Astrocyte (in vitro differentiated cells and primary cell): ENCODE measurements around the gene TEDC1.

Experiments used
- CTCF ChIP-seq: IDR thresholded peaks from 2 replicates; pipeline ENCODE4 v1.5.1; 2011; ENCODE audit warnings: low read depth, mild to moderate bottlenecking, inconsistent platforms, low read length, moderate library complexity; ENCODE audit not compliant: insufficient read depth
- EZH2 ChIP-seq: IDR thresholded peaks from 2 replicates; pipeline ENCODE4 v1.6.1; 2012; ENCODE audit warnings: mild to moderate bottlenecking, low read length, inconsistent platforms; ENCODE audit not compliant: insufficient read depth

- TF ChIP-seq CTCF (no peak), EZH2 (no peak)
Observed at GRCh38 chr14:105460116-105460515, 30.9 kb upstream of the TEDC1 start.
